ENCODE data around the gene SUPT5H. TPM values are rescaled to one million over a fixed set of nuclear protein-coding genes. Genes with fewer than 3 reads are reported as not detected.

SUPT5H gene
- total and polyA plus RNA-seq, 2 of the 13 experiments (the other 11 are each of a cell fraction or from before 2014, with no cell fraction given): 48.2 to 51.7 TPM

DNA sequence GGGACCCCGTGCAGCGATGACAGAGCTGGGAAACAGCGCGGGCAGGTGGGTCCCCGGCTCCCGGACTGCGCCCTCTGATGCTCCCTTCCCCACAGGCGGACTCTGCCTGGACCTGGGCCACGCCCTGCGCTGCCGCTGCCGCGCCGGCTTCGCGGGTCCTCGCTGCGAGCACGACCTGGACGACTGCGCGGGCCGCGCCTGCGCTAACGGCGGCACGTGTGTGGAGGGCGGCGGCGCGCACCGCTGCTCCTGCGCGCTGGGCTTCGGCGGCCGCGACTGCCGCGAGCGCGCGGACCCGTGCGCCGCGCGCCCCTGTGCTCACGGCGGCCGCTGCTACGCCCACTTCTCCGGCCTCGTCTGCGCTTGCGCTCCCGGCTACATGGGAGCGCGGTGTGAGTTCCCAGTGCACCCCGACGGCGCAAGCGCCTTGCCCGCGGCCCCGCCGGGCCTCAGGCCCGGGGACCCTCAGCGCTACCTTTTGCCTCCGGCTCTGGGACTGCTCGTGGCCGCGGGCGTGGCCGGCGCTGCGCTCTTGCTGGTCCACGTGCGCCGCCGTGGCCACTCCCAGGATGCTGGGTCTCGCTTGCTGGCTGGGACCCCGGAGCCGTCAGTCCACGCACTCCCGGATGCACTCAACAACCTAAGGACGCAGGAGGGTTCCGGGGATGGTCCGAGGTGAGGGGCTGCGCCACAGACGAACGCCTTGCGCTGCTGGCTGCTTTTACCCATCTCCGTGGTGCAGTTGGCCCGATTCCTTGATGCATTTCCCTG is 61.7 kb downstream of the SUPT5H start (continued):
- TF ChIP-seq ARHGAP35 (CRISPR knock-in tag; IDR thresholded peaks at IDR 0.05; ENCODE audit: borderline replicate concordance): 0 out of 2 replicates have a peak, but pooled peaks have one; percentile 48
- TF ChIP-seq, protein P1, sequence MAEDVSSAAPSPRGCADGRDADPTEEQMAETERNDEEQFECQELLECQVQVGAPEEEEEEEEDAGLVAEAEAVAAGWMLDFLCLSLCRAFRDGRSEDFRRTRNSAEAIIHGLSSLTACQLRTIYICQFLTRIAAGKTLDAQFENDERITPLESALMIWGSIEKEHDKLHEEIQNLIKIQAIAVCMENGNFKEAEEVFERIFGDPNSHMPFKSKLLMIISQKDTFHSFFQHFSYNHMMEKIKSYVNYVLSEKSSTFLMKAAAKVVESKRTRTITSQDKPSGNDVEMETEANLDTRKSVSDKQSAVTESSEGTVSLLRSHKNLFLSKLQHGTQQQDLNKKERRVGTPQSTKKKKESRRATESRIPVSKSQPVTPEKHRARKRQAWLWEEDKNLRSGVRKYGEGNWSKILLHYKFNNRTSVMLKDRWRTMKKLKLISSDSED (CRISPR knock-in tag; IDR thresholded peaks at IDR 0.05): no peak
- peak; percentile 58; the same call in 1 of the 2 replicates for TF ChIP-seq EED (CRISPR knock-in tag; IDR thresholded peaks at IDR 0.05)
- TF ChIP-seq ISL2 (CRISPR knock-in tag; IDR thresholded peaks at IDR 0.05): peak; percentile 66
- peak; percentile 36; the same call in 1 of the 2 replicates for TF ChIP-seq AHR (CRISPR knock-in tag; IDR thresholded peaks at IDR 0.05)
- TF ChIP-seq NFYB (CRISPR knock-in tag; IDR thresholded peaks at IDR 0.05): no peak
- TF ChIP-seq, protein P2, sequence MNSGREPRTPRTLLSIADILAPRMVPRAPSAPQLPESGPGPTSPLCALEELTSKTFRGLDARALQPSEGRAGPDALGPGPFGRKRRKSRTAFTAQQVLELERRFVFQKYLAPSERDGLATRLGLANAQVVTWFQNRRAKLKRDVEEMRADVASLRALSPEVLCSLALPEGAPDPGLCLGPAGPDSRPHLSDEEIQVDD (CRISPR knock-in tag; IDR thresholded peaks at IDR 0.05; ENCODE audit: borderline replicate concordance): peak; percentile 75; the same call in 1 of the 2 replicates
- peak; percentile 70 for TF ChIP-seq HNRNPLL (IDR thresholded peaks at IDR 0.05; ENCODE audit: low read depth, low read length, poor library complexity, severe bottlenecking)
- no peak for TF ChIP-seq EHMT2 (IDR thresholded peaks at IDR 0.05; ENCODE audit: borderline replicate concordance, low read depth, low read length)
- TF ChIP-seq, protein P3, sequence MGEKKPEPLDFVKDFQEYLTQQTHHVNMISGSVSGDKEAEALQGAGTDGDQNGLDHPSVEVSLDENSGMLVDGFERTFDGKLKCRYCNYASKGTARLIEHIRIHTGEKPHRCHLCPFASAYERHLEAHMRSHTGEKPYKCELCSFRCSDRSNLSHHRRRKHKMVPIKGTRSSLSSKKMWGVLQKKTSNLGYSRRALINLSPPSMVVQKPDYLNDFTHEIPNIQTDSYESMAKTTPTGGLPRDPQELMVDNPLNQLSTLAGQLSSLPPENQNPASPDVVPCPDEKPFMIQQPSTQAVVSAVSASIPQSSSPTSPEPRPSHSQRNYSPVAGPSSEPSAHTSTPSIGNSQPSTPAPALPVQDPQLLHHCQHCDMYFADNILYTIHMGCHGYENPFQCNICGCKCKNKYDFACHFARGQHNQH (CRISPR knock-in tag; IDR thresholded peaks at IDR 0.05): no peak
- TF ChIP-seq RARG (CRISPR knock-in tag; IDR thresholded peaks at IDR 0.05; ENCODE audit: low read depth): no peak
- TF ChIP-seq MYNN (CRISPR knock-in tag; IDR thresholded peaks at IDR 0.05; ENCODE audit: low read depth): no peak
- peak; percentile 94 for TF ChIP-seq NKX3-1 (CRISPR knock-in tag; IDR thresholded peaks at IDR 0.05)
- TF ChIP-seq ZNF180 (CRISPR knock-in tag; IDR thresholded peaks at IDR 0.05; ENCODE audit: borderline replicate concordance, low read depth): peak; percentile 58; the same call in 1 of the 2 replicates
- peak; percentile 81; the same call in 1 of the 2 replicates for TF ChIP-seq ZSCAN12 (CRISPR knock-in tag; IDR thresholded peaks at IDR 0.05)
- TF ChIP-seq SNAI1 (CRISPR knock-in tag; IDR thresholded peaks at IDR 0.05; ENCODE audit: borderline replicate concordance): no peak
- TF ChIP-seq, protein P4, sequence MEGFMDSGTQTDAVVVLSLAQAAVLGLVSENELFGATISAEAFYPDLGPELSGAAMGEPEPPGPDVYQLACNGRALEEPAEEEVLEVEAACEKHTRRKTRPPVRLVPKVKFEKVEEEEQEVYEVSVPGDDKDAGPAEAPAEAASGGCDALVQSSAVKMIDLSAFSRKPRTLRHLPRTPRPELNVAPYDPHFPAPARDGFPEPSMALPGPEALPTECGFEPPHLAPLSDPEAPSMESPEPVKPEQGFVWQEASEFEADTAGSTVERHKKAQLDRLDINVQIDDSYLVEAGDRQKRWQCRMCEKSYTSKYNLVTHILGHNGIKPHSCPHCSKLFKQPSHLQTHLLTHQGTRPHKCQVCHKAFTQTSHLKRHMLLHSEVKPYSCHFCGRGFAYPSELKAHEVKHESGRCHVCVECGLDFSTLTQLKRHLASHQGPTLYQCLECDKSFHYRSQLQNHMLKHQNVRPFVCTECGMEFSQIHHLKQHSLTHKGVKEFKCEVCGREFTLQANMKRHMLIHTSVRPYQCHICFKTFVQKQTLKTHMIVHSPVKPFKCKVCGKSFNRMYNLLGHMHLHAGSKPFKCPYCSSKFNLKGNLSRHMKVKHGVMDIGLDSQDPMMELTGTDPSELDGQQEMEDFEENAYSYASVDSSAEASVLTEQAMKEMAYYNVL (CRISPR knock-in tag; IDR thresholded peaks at IDR 0.05; ENCODE audit: borderline replicate concordance): 0 out of 2 replicates have a peak, but pooled peaks have one; percentile 10
- TF ChIP-seq, protein P5, sequence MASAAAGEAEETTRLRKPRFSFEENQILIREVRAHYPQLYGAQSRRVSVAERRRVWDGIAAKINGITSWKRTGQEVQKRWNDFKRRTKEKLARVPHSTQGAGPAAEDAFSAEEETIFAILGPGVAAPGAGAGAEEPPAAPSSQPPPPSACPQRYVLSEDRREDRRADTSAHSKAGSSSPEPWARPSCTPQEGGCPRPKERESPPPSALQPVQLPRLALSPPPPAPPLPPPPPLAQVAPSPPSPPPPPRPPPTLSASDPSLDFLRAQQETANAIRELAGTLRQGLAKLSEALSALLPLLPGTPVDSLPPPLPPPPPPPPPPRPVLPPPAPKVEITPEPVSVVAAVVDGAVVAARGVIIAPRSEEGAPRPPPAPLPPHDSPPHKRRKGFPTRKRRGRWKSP (CRISPR knock-in tag; IDR thresholded peaks at IDR 0.05): peak; percentile 98
- peak; percentile 39; the same call in 1 of the 2 replicates for TF ChIP-seq KAT8 (CRISPR knock-in tag; IDR thresholded peaks at IDR 0.05)
- peak; percentile 81 for TF ChIP-seq SPEN (CRISPR knock-in tag; IDR thresholded peaks at IDR 0.05; ENCODE audit: low read depth)
- TF ChIP-seq SALL1 (CRISPR knock-in tag; IDR thresholded peaks at IDR 0.05): peak; percentile 85
